ENCODE data around the gene RAB3A.

The RAB3A gene

DNA sequence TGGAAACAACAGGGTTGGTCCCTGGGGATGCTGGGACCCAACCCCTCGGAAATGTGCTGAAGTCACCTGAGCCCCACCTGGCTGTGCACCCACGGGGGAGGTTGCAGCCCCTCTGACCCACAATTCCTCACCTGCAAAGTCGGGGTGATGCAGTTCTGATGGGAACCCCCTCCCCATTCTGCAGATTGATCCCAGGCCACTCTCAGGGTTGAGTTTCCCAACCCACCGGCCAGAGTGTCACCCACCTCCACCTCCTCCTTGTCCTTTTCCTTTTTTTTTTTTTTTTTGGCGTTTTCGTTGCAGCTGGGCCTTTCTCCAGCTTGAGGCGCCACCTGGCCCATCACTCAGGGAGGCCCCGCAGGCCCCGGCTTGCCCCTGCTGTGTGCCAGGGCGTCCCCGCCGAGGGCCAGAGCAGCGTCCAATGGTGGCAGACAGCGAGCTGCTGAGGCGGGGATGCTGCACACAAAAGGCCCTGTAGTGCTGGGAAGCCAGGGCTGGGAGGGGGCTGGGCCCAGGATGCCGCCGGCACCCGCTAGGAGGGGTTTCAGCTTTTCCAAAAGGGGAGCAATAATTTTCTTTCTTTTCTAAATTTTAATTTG is 46.3 kb downstream of the RAB3A start (continued):
- TF ChIP-seq, protein P1, sequence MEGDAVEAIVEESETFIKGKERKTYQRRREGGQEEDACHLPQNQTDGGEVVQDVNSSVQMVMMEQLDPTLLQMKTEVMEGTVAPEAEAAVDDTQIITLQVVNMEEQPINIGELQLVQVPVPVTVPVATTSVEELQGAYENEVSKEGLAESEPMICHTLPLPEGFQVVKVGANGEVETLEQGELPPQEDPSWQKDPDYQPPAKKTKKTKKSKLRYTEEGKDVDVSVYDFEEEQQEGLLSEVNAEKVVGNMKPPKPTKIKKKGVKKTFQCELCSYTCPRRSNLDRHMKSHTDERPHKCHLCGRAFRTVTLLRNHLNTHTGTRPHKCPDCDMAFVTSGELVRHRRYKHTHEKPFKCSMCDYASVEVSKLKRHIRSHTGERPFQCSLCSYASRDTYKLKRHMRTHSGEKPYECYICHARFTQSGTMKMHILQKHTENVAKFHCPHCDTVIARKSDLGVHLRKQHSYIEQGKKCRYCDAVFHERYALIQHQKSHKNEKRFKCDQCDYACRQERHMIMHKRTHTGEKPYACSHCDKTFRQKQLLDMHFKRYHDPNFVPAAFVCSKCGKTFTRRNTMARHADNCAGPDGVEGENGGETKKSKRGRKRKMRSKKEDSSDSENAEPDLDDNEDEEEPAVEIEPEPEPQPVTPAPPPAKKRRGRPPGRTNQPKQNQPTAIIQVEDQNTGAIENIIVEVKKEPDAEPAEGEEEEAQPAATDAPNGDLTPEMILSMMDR (tag by site-specific recombination; IDR thresholded peaks at IDR 0.05), result peak; percentile 66
- TF ChIP-seq ZNF350 (tag by site-specific recombination; IDR thresholded peaks at IDR 0.05) (no peak), ZNF221 (tag by site-specific recombination; IDR thresholded peaks at IDR 0.05; ENCODE audit: borderline replicate concordance) (no peak), ZBTB21 (tag by site-specific recombination; IDR thresholded peaks at IDR 0.05) (no peak), KLF8 (tag by site-specific recombination; IDR thresholded peaks at IDR 0.05) (no peak), ZNF433 (tag by site-specific recombination; IDR thresholded peaks at IDR 0.05; ENCODE audit: low read depth) (no peak), ZNF311 (tag by site-specific recombination; IDR thresholded peaks at IDR 0.05; ENCODE audit: borderline replicate concordance) (no peak), ZNF660 (tag by site-specific recombination; IDR thresholded peaks at IDR 0.05) (no peak), IKZF3 (tag by site-specific recombination; IDR thresholded peaks at IDR 0.05) (0 out of 2 replicates have a peak, but pooled peaks have one; percentile 50), ZBTB7A (tag by site-specific recombination; IDR thresholded peaks at IDR 0.05; ENCODE audit: low read depth) (peak; percentile 34; the same call in 1 of the 2 replicates), ZNF354C (tag by site-specific recombination; IDR thresholded peaks at IDR 0.05; ENCODE audit: borderline replicate concordance, low read depth) (no peak), ZNF629 (tag by site-specific recombination; IDR thresholded peaks at IDR 0.05) (no peak; the same call in 1 of the 2 replicates), ZNF391 (tag by site-specific recombination; IDR thresholded peaks at IDR 0.05; ENCODE audit: borderline replicate concordance, low read depth) (no peak), ZNF530 (tag by site-specific recombination; IDR thresholded peaks at IDR 0.05; ENCODE audit: low read depth) (no peak), ZNF169 (tag by site-specific recombination; IDR thresholded peaks at IDR 0.05) (no peak), ZNF155 (tag by site-specific recombination; IDR thresholded peaks at IDR 0.05) (no peak), ZNF239 (tag by site-specific recombination; IDR thresholded peaks at IDR 0.05) (no peak), ZNF670 (tag by site-specific recombination; IDR thresholded peaks at IDR 0.05; ENCODE audit: low read depth) (no peak), ZFP69B (tag by site-specific recombination; IDR thresholded peaks at IDR 0.05) (peak; percentile 4; the same call in 1 of the 2 replicates), GLI4 (tag by site-specific recombination; IDR thresholded peaks at IDR 0.05) (no peak), ZNF654 (tag by site-specific recombination; IDR thresholded peaks at IDR 0.05; ENCODE audit: low read depth) (no peak), YY2 (tag by site-specific recombination; IDR thresholded peaks at IDR 0.05) (no peak), ZNF747 (tag by site-specific recombination; IDR thresholded peaks at IDR 0.05) (no peak), FEZF1 (tag by site-specific recombination; IDR thresholded peaks at IDR 0.05) (no peak)
- TF ChIP-seq, protein P2, sequence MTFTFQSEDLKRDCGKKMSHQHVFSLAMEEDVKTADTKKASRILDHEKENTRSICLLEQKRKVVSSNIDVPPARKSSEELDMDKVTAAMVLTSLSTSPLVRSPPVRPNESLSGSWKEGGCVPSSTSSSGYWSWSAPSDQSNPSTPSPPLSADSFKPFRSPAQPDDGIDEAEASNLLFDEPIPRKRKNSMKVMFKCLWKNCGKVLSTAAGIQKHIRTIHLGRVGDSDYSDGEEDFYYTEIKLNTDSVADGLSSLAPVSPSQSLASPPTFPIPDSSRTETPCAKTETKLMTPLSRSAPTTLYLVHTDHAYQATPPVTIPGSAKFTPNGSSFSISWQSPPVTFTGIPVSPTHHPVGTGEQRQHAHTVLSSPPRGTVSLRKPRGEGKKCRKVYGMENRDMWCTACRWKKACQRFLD (tag by site-specific recombination; IDR thresholded peaks at IDR 0.05), result no peak
- TF ChIP-seq, protein P3, sequence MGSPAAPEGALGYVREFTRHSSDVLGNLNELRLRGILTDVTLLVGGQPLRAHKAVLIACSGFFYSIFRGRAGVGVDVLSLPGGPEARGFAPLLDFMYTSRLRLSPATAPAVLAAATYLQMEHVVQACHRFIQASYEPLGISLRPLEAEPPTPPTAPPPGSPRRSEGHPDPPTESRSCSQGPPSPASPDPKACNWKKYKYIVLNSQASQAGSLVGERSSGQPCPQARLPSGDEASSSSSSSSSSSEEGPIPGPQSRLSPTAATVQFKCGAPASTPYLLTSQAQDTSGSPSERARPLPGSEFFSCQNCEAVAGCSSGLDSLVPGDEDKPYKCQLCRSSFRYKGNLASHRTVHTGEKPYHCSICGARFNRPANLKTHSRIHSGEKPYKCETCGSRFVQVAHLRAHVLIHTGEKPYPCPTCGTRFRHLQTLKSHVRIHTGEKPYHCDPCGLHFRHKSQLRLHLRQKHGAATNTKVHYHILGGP (tag by site-specific recombination; IDR thresholded peaks at IDR 0.05), result no peak
- TF ChIP-seq, protein P4, sequence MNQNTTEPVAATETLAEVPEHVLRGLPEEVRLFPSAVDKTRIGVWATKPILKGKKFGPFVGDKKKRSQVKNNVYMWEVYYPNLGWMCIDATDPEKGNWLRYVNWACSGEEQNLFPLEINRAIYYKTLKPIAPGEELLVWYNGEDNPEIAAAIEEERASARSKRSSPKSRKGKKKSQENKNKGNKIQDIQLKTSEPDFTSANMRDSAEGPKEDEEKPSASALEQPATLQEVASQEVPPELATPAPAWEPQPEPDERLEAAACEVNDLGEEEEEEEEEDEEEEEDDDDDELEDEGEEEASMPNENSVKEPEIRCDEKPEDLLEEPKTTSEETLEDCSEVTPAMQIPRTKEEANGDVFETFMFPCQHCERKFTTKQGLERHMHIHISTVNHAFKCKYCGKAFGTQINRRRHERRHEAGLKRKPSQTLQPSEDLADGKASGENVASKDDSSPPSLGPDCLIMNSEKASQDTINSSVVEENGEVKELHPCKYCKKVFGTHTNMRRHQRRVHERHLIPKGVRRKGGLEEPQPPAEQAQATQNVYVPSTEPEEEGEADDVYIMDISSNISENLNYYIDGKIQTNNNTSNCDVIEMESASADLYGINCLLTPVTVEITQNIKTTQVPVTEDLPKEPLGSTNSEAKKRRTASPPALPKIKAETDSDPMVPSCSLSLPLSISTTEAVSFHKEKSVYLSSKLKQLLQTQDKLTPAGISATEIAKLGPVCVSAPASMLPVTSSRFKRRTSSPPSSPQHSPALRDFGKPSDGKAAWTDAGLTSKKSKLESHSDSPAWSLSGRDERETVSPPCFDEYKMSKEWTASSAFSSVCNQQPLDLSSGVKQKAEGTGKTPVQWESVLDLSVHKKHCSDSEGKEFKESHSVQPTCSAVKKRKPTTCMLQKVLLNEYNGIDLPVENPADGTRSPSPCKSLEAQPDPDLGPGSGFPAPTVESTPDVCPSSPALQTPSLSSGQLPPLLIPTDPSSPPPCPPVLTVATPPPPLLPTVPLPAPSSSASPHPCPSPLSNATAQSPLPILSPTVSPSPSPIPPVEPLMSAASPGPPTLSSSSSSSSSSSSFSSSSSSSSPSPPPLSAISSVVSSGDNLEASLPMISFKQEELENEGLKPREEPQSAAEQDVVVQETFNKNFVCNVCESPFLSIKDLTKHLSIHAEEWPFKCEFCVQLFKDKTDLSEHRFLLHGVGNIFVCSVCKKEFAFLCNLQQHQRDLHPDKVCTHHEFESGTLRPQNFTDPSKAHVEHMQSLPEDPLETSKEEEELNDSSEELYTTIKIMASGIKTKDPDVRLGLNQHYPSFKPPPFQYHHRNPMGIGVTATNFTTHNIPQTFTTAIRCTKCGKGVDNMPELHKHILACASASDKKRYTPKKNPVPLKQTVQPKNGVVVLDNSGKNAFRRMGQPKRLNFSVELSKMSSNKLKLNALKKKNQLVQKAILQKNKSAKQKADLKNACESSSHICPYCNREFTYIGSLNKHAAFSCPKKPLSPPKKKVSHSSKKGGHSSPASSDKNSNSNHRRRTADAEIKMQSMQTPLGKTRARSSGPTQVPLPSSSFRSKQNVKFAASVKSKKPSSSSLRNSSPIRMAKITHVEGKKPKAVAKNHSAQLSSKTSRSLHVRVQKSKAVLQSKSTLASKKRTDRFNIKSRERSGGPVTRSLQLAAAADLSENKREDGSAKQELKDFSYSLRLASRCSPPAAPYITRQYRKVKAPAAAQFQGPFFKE (tag by site-specific recombination; IDR thresholded peaks at IDR 0.05; ENCODE audit: borderline replicate concordance), result no peak
- TF ChIP-seq, protein P5, sequence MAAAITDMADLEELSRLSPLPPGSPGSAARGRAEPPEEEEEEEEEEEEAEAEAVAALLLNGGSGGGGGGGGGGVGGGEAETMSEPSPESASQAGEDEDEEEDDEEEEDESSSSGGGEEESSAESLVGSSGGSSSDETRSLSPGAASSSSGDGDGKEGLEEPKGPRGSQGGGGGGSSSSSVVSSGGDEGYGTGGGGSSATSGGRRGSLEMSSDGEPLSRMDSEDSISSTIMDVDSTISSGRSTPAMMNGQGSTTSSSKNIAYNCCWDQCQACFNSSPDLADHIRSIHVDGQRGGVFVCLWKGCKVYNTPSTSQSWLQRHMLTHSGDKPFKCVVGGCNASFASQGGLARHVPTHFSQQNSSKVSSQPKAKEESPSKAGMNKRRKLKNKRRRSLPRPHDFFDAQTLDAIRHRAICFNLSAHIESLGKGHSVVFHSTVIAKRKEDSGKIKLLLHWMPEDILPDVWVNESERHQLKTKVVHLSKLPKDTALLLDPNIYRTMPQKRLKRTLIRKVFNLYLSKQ (tag by site-specific recombination; IDR thresholded peaks at IDR 0.05; ENCODE audit: borderline replicate concordance), result no peak

Measured in HEK293 (cell line).